Neural progenitor cell (in vitro differentiated cells): ENCODE measurements around the gene LYRM4.

Source experiments
- CTCF ChIP-seq: fragments of 200-600 bp; sonication (generic); IDR thresholded peaks from 2 replicates; pipeline ENCODE4 v1.5.1; 2017; ENCODE audit warnings: antibody characterized with exemption, mild to moderate bottlenecking
- EZH2 ChIP-seq: fragments of 200-600 bp; sonication (generic); IDR thresholded peaks from 2 replicates; pipeline ENCODE4 v1.6.1; 2017; ENCODE audit warnings: antibody characterized with exemption, mild to moderate bottlenecking, moderate library complexity

GRCh38 chr6:5191222-5191621, 69.5 kb downstream of the LYRM4 start:
- TF ChIP-seq CTCF (no peak), EZH2 (no peak)
